Activated naive CD8-positive, alpha-beta T cell treated with anti-CD3 and anti-CD28 coated beads, Interleukin-2, amount 10 ng/mL, durations not matched to agents 7 days and 5 days (primary cell): ENCODE data around the gene LCT. TPM values are rescaled to one million over a fixed set of nuclear protein-coding genes. Genes with fewer than 3 reads are reported as not detected.
A peak's percentile ranks its signal among the peaks of the same experiment; 100 is the strongest.

ENCODE experiments used
- ATAC-seq: fragments of 150-1000 bp; cut with Tn5 transposase; one replicate; pipeline ENCODE4 v1.10.0; 2021; ENCODE audit warnings: low read depth, moderate library complexity
- POLR2A ChIA-PET: fragments of 350-600 bp; sonication (Branson Sonifier 250); formaldehyde crosslinking; loops from one replicate; lab custom pipeline; 2021; ENCODE audit warnings: antibody characterized with exemption; lab: Charles Lee
- DNase-seq: peaks from one replicate; pipeline ENCODE4 v3.0.0; 2021
- H3K27ac Mint-ChIP-seq: one replicate; pipeline ENCODE4 v1.8.0; 2022; ENCODE audit warnings: mild to moderate bottlenecking, mixed read lengths
- H3K27me3 Mint-ChIP-seq: one replicate; pipeline ENCODE4 v1.8.0; 2022; ENCODE audit warnings: mild to moderate bottlenecking, moderate library complexity, mixed read lengths
- H3K36me3 Mint-ChIP-seq: one replicate; pipeline ENCODE4 v1.8.0; 2021; ENCODE audit warnings: mild to moderate bottlenecking, mixed read lengths
- H3K4me1 Mint-ChIP-seq: one replicate; pipeline ENCODE4 v1.8.0; 2021; ENCODE audit warnings: mixed read lengths
- H3K4me3 Mint-ChIP-seq: one replicate; pipeline ENCODE4 v1.8.0; 2022; ENCODE audit warnings: mild to moderate bottlenecking, moderate library complexity, mixed read lengths
- H3K9me3 Mint-ChIP-seq: one replicate; pipeline ENCODE4 v1.8.0; 2021; ENCODE audit warnings: mixed read lengths
- total RNA-seq, 2 experiments: library from RNA; stranded (reverse); gene quantifications; one replicate each; pipeline ENCODE4 v1.2.3, GENCODE V29; 2021

LCT gene
- total RNA-seq, 2 experiments from 2014 or later, result 0.14 to 0.39 TPM

- Mint-ChIP-seq H3K36me3 (peaks cover 41% of the 10 kb centered on the region), H3K27me3 (no peaks in the 10 kb centered on the region), H3K9me3 (peaks cover 3% of the 10 kb centered on the region), H3K4me1 (peaks cover 2% of the 10 kb centered on the region), H3K4me3 (no peak overlapping the region), H3K27ac (no peak overlapping the region)
- DNase-seq (no peak), ATAC-seq (no peak)
- POLR2A ChIA-PET, result interaction anchor here (0.6 kb wide), 1 partner anchor 48 kb away, joined by 4 read pairs; no protein-coding TSS in a partner anchor
Measured at GRCh38 chr2:135785032-135785431, 52.0 kb downstream of the LCT start.

- no peak overlapping the region for H3K4me3 Mint-ChIP-seq
- no peak for DNase-seq
- peaks cover 2% of the 10 kb centered on the region for H3K4me1 Mint-ChIP-seq
- no peaks in the 10 kb centered on the region for H3K27me3 Mint-ChIP-seq
- no peak for ATAC-seq
- H3K9me3 Mint-ChIP-seq, result peaks cover 3% of the 10 kb centered on the region
- POLR2A ChIA-PET, result no interaction called here
- H3K27ac Mint-ChIP-seq, result no peak overlapping the region
- peaks cover 44% of the 10 kb centered on the region for H3K36me3 Mint-ChIP-seq
Measured at GRCh38 chr2:135783439-135783838, 53.5 kb downstream of the LCT start.

DNA sequence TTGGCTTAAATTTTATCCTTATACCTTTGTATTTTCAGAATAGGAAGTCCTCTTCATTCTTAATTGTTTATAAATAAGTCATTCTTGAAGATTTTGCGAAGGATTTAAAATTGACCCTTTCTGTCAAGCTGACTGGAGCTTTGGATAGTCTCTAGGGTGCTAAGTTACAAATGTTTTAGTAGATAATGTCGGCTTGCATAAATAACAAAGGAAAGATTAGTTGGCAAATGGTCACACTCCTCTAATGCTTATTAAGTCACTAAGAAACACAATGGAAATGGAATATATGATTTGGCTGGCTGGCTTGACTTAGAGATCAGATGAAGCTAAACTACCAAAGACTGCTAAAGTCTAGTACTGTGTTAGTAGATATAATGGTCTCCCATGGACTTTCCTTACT lies 54.8 kb downstream of the LCT start:
- ATAC-seq, result no peak
- Mint-ChIP-seq H3K4me1 (peaks cover 2% of the 10 kb centered on the region), H3K27me3 (no peaks in the 10 kb centered on the region), H3K27ac (no peak overlapping the region), H3K4me3 (no peak overlapping the region), H3K9me3 (peaks cover 3% of the 10 kb centered on the region), H3K36me3 (peaks cover 46% of the 10 kb centered on the region)
- DNase-seq, result no peak
- POLR2A ChIA-PET, result interaction anchor here (0.6 kb wide), 1 partner anchor 266 kb away, joined by 5 read pairs; no protein-coding TSS in a partner anchor

DNA sequence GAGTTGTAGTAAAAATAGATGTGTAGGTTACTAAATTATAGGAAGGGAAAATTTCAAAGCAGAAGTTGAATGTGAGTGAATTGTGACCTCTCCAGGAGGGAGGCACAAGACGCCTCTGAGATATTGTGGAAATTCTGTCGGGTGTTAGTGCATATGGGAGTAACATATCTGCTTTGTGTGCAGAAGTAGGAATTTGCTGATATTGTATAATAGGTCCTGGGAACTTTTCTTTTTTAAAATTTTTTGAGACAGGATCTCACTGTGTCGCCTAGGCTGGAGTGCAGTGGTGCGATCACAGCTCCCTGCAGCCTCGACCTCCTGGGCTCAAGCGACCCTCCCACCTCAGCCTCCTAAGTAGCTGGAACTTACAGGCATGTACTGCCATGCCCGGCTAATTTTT lies 60.6 kb downstream of the LCT start:
- Mint-ChIP-seq H3K36me3 (peaks cover 39% of the 10 kb centered on the region), H3K9me3 (no peaks in the 10 kb centered on the region), H3K4me3 (no peak overlapping the region), H3K27me3 (no peaks in the 10 kb centered on the region), H3K4me1 (peaks cover 3% of the 10 kb centered on the region), H3K27ac (no peak overlapping the region)
- POLR2A ChIA-PET, result no interaction called here
- no peak for ATAC-seq
- DNase-seq, result no peak

DNA sequence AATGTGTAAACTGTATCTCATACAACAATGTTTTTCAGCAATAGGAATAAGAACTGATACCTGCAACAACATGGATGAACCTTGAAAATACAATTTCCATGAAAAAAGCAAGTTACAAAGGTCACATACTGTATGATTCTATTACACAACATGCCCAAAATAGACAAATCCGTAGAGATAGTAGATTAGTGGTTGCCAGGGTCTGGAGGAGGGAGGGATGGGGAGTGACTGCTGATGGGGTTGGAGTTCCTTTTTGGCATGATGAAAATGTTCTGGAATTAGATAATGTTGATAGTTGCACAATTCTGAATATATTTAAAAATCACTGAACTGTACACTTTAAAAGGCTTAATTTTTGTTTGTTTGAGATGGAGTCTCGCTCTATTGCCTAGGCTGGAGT lies 61.6 kb downstream of the LCT start:
- Mint-ChIP-seq H3K4me3 (no peak overlapping the region), H3K9me3 (no peaks in the 10 kb centered on the region), H3K4me1 (peaks cover 3% of the 10 kb centered on the region), H3K27me3 (no peaks in the 10 kb centered on the region), H3K36me3 (peaks cover 43% of the 10 kb centered on the region), H3K27ac (no peak overlapping the region)
- DNase-seq, result no peak
- POLR2A ChIA-PET, result interaction anchor here (0.6 kb wide), 1 partner anchor 44 kb away, joined by 3 read pairs; no protein-coding TSS in a partner anchor
- ATAC-seq, result no peak

GRCh38 chr2:135773917-135774316 lies 63.1 kb downstream of the LCT start:
- ATAC-seq, result no peak
- no peak overlapping the region for H3K27ac Mint-ChIP-seq
- POLR2A ChIA-PET, result interaction anchor here (0.6 kb wide), 1 partner anchor 23 kb away, joined by 3 read pairs; no protein-coding TSS in a partner anchor
- no peaks in the 10 kb centered on the region for H3K27me3 Mint-ChIP-seq
- H3K36me3 Mint-ChIP-seq, result peaks cover 45% of the 10 kb centered on the region
- H3K9me3 Mint-ChIP-seq, result no peaks in the 10 kb centered on the region
- H3K4me3 Mint-ChIP-seq, result no peak overlapping the region
- no peak for DNase-seq
- peaks cover 3% of the 10 kb centered on the region for H3K4me1 Mint-ChIP-seq

DNA sequence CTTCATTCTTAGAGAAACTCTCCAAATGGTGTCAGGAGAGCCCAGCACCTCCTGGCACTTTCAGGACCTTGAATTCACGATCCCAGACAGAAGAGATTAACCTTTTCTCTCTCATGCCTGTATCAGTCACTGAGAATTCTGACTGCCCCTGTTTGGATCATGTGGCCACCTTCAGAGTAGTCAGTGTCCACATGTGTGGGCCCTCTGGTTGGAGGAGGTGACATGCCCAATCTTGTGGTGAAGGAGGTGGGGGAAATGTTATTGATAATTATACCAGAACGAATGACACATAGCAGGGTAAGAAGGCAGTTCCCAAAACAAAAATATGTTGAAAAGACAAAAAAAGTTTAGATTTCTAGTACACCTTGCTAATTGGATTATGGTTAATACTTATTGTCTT lies 63.7 kb downstream of the LCT start:
- Mint-ChIP-seq H3K4me1 (peaks cover 3% of the 10 kb centered on the region), H3K9me3 (no peaks in the 10 kb centered on the region), H3K4me3 (no peak overlapping the region), H3K36me3 (peaks cover 44% of the 10 kb centered on the region), H3K27ac (no peak overlapping the region), H3K27me3 (no peaks in the 10 kb centered on the region)
- ATAC-seq (no peak), DNase-seq (no peak)
- POLR2A ChIA-PET, result interaction anchor here (0.7 kb wide), 1 partner anchor 11 kb away, joined by 4 read pairs; no protein-coding TSS in a partner anchor

GRCh38 chr2:135768863-135769262 lies 68.1 kb downstream of the LCT start:
- Mint-ChIP-seq H3K9me3 (no peaks in the 10 kb centered on the region), H3K4me3 (no peak overlapping the region), H3K27me3 (no peaks in the 10 kb centered on the region), H3K36me3 (peaks cover 49% of the 10 kb centered on the region), H3K4me1 (peaks cover 9% of the 10 kb centered on the region), H3K27ac (no peak overlapping the region)
- DNase-seq, result no peak
- no peak for ATAC-seq
- POLR2A ChIA-PET, result no interaction called here

DNA sequence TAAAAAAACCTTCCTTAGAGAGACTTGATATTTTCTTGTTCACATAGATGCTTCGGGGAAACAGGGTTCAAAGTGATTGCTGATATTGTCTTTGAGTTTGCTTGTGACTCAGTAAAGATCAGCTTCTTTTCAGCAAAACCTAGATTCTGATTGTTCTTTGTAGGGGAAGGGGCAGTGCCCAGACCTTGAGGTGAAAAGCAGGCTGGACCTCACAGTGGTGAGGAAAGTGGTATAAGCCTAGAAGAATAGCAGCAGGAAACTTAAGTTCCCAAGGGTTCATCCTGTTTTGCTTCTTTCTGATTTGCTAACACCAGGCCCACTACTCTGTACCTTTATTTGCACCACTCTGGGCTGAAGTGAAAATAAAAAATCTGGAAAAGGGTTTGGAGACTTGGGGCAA lies 74.5 kb downstream of the LCT start:
- no peak overlapping the region for H3K4me3 Mint-ChIP-seq
- H3K9me3 Mint-ChIP-seq, result no peaks in the 10 kb centered on the region
- H3K4me1 Mint-ChIP-seq, result peaks cover 5% of the 10 kb centered on the region
- no peak overlapping the region for H3K27ac Mint-ChIP-seq
- no peaks in the 10 kb centered on the region for H3K27me3 Mint-ChIP-seq
- H3K36me3 Mint-ChIP-seq, result peaks cover 46% of the 10 kb centered on the region
- DNase-seq, result no peak
- no peak for ATAC-seq
- POLR2A ChIA-PET, result interaction anchor here (0.5 kb wide), 1 partner anchor 11 kb away, joined by 4 read pairs; no protein-coding TSS in a partner anchor

GRCh38 chr2:135762022-135762421 lies 75.0 kb downstream of the LCT start:
- no peak for DNase-seq
- H3K9me3 Mint-ChIP-seq, result peaks cover 3% of the 10 kb centered on the region
- POLR2A ChIA-PET, result no interaction called here

DNA sequence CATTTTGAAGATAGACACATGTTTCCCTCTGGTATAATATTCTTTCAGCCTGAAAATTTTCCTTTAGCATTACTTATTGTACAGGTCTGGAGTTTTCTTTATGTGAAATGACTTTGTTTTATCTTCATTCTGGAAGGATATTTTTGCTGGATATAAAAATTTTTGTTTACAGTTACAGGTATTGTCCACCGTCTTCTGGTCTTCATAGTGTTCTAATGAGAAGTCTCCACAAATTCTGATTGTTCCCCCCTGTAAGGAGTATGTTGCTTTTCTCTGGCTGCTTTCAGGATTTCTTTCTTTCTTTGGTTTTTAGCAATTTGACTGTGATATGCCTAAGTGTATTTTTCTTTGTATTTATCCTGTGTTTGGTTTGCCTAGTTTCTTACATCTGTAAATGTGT lies 80.3 kb downstream of the LCT start:
- Mint-ChIP-seq H3K4me1 (no peaks in the 10 kb centered on the region), H3K27ac (no peak overlapping the region), H3K27me3 (no peaks in the 10 kb centered on the region), H3K36me3 (peaks cover 61% of the 10 kb centered on the region), H3K4me3 (no peak overlapping the region), H3K9me3 (peaks cover 9% of the 10 kb centered on the region)
- no peak for DNase-seq
- POLR2A ChIA-PET, result no interaction called here
- no peak for ATAC-seq

More at GRCh38 chr2:135762022-135762421, 75.0 kb downstream of the LCT start:
- H3K4me3 Mint-ChIP-seq, result no peak overlapping the region
- no peaks in the 10 kb centered on the region for H3K27me3 Mint-ChIP-seq
- peaks cover 3% of the 10 kb centered on the region for H3K4me1 Mint-ChIP-seq
- peaks cover 48% of the 10 kb centered on the region for H3K36me3 Mint-ChIP-seq
- no peak for ATAC-seq
- no peak overlapping the region for H3K27ac Mint-ChIP-seq

- H3K4me3 Mint-ChIP-seq, result no peak overlapping the region
- H3K9me3 Mint-ChIP-seq, result peaks cover 9% of the 10 kb centered on the region
- H3K4me1 Mint-ChIP-seq, result no peaks in the 10 kb centered on the region
- POLR2A ChIA-PET, result no interaction called here
- DNase-seq (no peak), ATAC-seq (no peak)
- no peak overlapping the region for H3K27ac Mint-ChIP-seq
- peaks cover 62% of the 10 kb centered on the region for H3K36me3 Mint-ChIP-seq
- H3K27me3 Mint-ChIP-seq, result no peaks in the 10 kb centered on the region
Measured at GRCh38 chr2:135755573-135755972, 81.4 kb downstream of the LCT start.

GRCh38 chr2:135745545-135745944 lies 91.4 kb downstream of the LCT start:
- Mint-ChIP-seq H3K27me3 (no peaks in the 10 kb centered on the region), H3K4me1 (peaks cover 32% of the 10 kb centered on the region), H3K27ac (no peak overlapping the region), H3K9me3 (peaks cover 1% of the 10 kb centered on the region), H3K4me3 (no peak overlapping the region), H3K36me3 (peaks cover 28% of the 10 kb centered on the region)
- no peak for DNase-seq
- POLR2A ChIA-PET, result no interaction called here
- ATAC-seq, result no peak

- Mint-ChIP-seq H3K27ac (no peak overlapping the region), H3K4me3 (peak overlapping the region; percentile 63), H3K4me1 (peaks cover 31% of the 10 kb centered on the region)
Measured at GRCh38 chr2:135744760-135745314, 92.1 kb downstream of the LCT start.

More at GRCh38 chr2:135744760-135745314, 92.1 kb downstream of the LCT start:
- Mint-ChIP-seq H3K36me3 (peaks cover 28% of the 10 kb centered on the region), H3K27me3 (no peaks in the 10 kb centered on the region), H3K9me3 (peaks cover 1% of the 10 kb centered on the region)
- DNase-seq (no peak), ATAC-seq (no peak)
- POLR2A ChIA-PET, result interaction anchor here (1.0 to 1.7 kb wide), 2 partner anchors 130 to 132 kb away, joined by 3 to 6 read pairs; partner anchors contain the start of gene MCM6
